ENCODE results near the gene ATP7B. TPM values are rescaled to one million over a fixed set of nuclear protein-coding genes. Genes with fewer than 3 reads are reported as not detected.

The ATP7B gene
- total and polyA plus RNA-seq, 2 of the 4 experiments (the other 2 are of a cell fraction), result 2.7 to 2.9 TPM

DNA sequence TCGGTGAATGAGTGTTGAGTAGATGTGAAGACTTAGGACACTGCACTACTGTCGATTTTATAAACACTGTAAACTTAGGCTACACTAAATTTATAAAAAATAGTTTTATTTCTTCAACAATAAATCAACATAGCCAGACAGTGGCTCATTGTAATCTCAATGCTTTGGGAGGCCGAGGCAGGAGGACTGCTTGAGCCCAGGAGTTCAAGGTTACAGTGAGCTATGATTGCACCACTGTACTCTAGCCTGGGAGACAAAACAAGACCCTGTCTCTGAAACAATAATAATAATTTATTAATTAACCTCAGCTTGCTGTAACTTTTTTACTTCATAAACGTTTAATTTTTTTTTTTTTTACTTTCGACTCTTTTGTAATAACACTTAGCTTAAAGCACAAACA lies 34.4 kb downstream of the ATP7B start:
- Histone ChIP-seq H3K4ac (ENCODE audit: low read depth, low read length) (no peak overlapping the region), H3K4me2 (ENCODE audit: low read depth, low read length) (no peak overlapping the region), H3K27ac (ENCODE audit: insufficient read depth, low read length) (no peak overlapping the region), H3K56ac (ENCODE audit: extremely low read depth, insufficient read depth, low read length) (no peak overlapping the region), H3K9me3 (ENCODE audit: control insufficient read depth, insufficient read depth, low read length) (no peaks in the 10 kb centered on the region), H3K27me3 (ENCODE audit: control insufficient read depth, insufficient read depth, low read length) (peaks cover 3% of the 10 kb centered on the region; the same call in 1 of the 2 replicates), H3K79me1 (ENCODE audit: low read depth in 1 of 2, low read length in 2 of 2) (no peaks in the 10 kb centered on the region), H3K9me1 (ENCODE audit: insufficient read depth, low read length) (no peaks in the 10 kb centered on the region), H4K8ac (ENCODE audit: low read depth in 2 of 2, low read length in 2 of 2) (no peak overlapping the region), H2BK15ac (ENCODE audit: low read depth, low read length) (no peak overlapping the region), H2BK120ac (ENCODE audit: low read depth, low read length) (no peak overlapping the region), H4K5ac (ENCODE audit: low read depth, low read length) (no peak overlapping the region), H2AFZ (replicated peaks; ENCODE audit: low read length, poor library complexity) (no peak overlapping the region), H3K9ac (ENCODE audit: low read depth, low read length) (no peak overlapping the region), H4K91ac (ENCODE audit: insufficient read depth, low read depth, low read length) (no peak overlapping the region), H2AK9ac (replicated peaks; ENCODE audit: low read depth, low read length, poor library complexity) (no peak overlapping the region), H2AK5ac (ENCODE audit: low read depth, low read length) (no peak overlapping the region), H3K4me3 (ENCODE audit: insufficient read depth, low read depth, low read length) (no peak overlapping the region), H2BK5ac (ENCODE audit: low read depth, low read length, poor library complexity, severe bottlenecking) (no peak overlapping the region), H3K23ac (ENCODE audit: low read depth, low read length) (no peak overlapping the region), H2BK20ac (ENCODE audit: low read depth, low read length) (no peak overlapping the region), H3K4me1 (ENCODE audit: control insufficient read depth, insufficient read depth, low read length) (peaks cover 2% of the 10 kb centered on the region; the same call in 1 of the 2 replicates), H4K20me1 (ENCODE audit: insufficient read depth, low read length) (no peaks in the 10 kb centered on the region), H3K14ac (replicated peaks; ENCODE audit: low read depth, low read length) (no peak overlapping the region), H3K18ac (ENCODE audit: low read depth, low read length) (no peak overlapping the region), H3K36me3 (ENCODE audit: control insufficient read depth, insufficient read depth, low read length) (no peaks in the 10 kb centered on the region)
- BruUV-seq (replicated peaks), result no TSS peak
- in situ Hi-C loops (cut with MboI; ENCODE audit: low sequenced_read_pairs) (no loop called here), intact Hi-C loops (cut with micrococcal nuclease) (no loop called here), dilution Hi-C loops (cut with HindIII; ENCODE audit: low sequenced_read_pairs, unreplicated experiment) (no loop called here)
- DNase-seq, result no peak
- ChIA-PET POLR2A (ENCODE audit: unreplicated experiment) (no interaction called here), CTCF (no interaction called here)
- ATAC-seq (ENCODE audit: low read depth), result no peak
- TF ChIP-seq, protein P1, sequence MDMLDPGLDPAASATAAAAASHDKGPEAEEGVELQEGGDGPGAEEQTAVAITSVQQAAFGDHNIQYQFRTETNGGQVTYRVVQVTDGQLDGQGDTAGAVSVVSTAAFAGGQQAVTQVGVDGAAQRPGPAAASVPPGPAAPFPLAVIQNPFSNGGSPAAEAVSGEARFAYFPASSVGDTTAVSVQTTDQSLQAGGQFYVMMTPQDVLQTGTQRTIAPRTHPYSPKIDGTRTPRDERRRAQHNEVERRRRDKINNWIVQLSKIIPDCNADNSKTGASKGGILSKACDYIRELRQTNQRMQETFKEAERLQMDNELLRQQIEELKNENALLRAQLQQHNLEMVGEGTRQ (IDR thresholded peaks at IDR 0.05; ENCODE audit: low read depth, low read length), result no peak
- no peak for TF ChIP-seq RFX5 (IDR thresholded peaks at IDR 0.05; ENCODE audit: low read depth, low read length)
- TF ChIP-seq, protein P2, sequence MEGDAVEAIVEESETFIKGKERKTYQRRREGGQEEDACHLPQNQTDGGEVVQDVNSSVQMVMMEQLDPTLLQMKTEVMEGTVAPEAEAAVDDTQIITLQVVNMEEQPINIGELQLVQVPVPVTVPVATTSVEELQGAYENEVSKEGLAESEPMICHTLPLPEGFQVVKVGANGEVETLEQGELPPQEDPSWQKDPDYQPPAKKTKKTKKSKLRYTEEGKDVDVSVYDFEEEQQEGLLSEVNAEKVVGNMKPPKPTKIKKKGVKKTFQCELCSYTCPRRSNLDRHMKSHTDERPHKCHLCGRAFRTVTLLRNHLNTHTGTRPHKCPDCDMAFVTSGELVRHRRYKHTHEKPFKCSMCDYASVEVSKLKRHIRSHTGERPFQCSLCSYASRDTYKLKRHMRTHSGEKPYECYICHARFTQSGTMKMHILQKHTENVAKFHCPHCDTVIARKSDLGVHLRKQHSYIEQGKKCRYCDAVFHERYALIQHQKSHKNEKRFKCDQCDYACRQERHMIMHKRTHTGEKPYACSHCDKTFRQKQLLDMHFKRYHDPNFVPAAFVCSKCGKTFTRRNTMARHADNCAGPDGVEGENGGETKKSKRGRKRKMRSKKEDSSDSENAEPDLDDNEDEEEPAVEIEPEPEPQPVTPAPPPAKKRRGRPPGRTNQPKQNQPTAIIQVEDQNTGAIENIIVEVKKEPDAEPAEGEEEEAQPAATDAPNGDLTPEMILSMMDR (conservative IDR thresholded peaks at IDR 0.05; ENCODE audit: low read depth, low read length), result no peak
- TF ChIP-seq RCOR1 (IDR thresholded peaks at IDR 0.05; ENCODE audit: insufficient replicate concordance, low read length), result no peak
- no peak for TF ChIP-seq MAFK (IDR thresholded peaks at IDR 0.05; ENCODE audit: low read depth, low read length)
- no peak for TF ChIP-seq CHD1 (IDR thresholded peaks at IDR 0.05; ENCODE audit: low read depth, low read length)
- no peak for TF ChIP-seq POLR2A (IDR thresholded peaks at IDR 0.05; ENCODE audit: low read depth, low read length)
- no CpG with 5 or more reads among the region's 5 CpGs for WGBS, 2 experiments (ENCODE audit: extremely low coverage in 2 of 2, insufficient read length in 1 of 2)

All from IMR-90 (cell line).